K562 treated with DMSO at 1 percent for 4 hours (cell line): ENCODE data around the gene ADCY4. TPM values are rescaled to one million over a fixed set of nuclear protein-coding genes. Genes with fewer than 3 reads are reported as not detected.

Source experiments
- total RNA-seq: library from RNA; unstranded; fragments of 300-600 nt; gene quantifications from 2 replicates; pipeline ENCODE4 v1.2.3, GENCODE V29; 2022; ENCODE audit not compliant: insufficient read depth

The ADCY4 gene
- 0.59 TPM in 1 of 2 replicates, not detected in the other for total RNA-seq

GRCh38 chr14:24334431-24335291 is at the start of gene ADCY4:
TSS of gene ADCY4 (minus strand) at chr14:24335071. CDS start at chr14:24334652, 419 bp downstream.

GRCh38 chr14:24367514-24368211 is 32.8 kb upstream of the ADCY4 start, which contains the start of gene NFATC4:
TSS of gene NFATC4 (plus strand) at chr14:24368184. CDS start at chr14:24368341, 157 bp downstream.

GRCh38 chr14:24339284-24340151 is 4.6 kb upstream of the ADCY4 start, which contains the start of gene RIPK3:
TSS of gene RIPK3 (minus strand) at chr14:24339991. CDS start at chr14:24339826, 165 bp downstream.

GRCh38 chr14:24310646-24311604 is 23.9 kb downstream of the ADCY4 start, which contains the start of gene LTB4R:
TSS of gene LTB4R (plus strand) at chr14:24311502. CDS start at chr14:24315652, 4,150 bp downstream.

GRCh38 chr14:24309538-24310264 is 25.2 kb downstream of the ADCY4 start, which contains the start of gene LTB4R2:
TSS of gene LTB4R2 (plus strand) at chr14:24310140. CDS start at chr14:24310665, 525 bp downstream.

GRCh38 chr14:24307575-24308341 is 27.1 kb downstream of the ADCY4 start, which contains the start of gene CIDEB:
TSS of gene CIDEB (minus strand) at chr14:24307977. CDS start at chr14:24307858, 119 bp downstream.

GRCh38 chr14:24299255-24300191 is 35.3 kb downstream of the ADCY4 start, which contains the start of the genes DHRS1 and NOP9:
TSS of gene DHRS1 (minus strand) at chr14:24299780. CDS start at chr14:24299106, 674 bp downstream.
TSS of gene NOP9 (plus strand) at chr14:24299850. CDS start at chr14:24299955, 105 bp downstream.

GRCh38 chr14:24271134-24271833 is 63.6 kb downstream of the ADCY4 start, which contains the start of gene RABGGTA:
TSS of gene RABGGTA (minus strand) at chr14:24271597. CDS start at chr14:24271115, 482 bp downstream.

Other genes starting within 250 kb of the ADCY4 start
- gene PCK2, start 240.8 kb downstream of the ADCY4 start, total RNA-seq: 99.4 and 112 TPM in 2 replicates
- 31.4 and 39.2 TPM in 2 replicates for gene DCAF11, start 220.3 kb downstream of the ADCY4 start, total RNA-seq
- gene NRL, start 220.1 kb downstream of the ADCY4 start, total RNA-seq: 3.2 and 4.1 TPM in 2 replicates
- gene FITM1, start 204.4 kb downstream of the ADCY4 start, total RNA-seq: not detected in 2 replicates
- 171 and 172 TPM in 2 replicates for gene PSME1, start 198.9 kb downstream of the ADCY4 start, total RNA-seq
- gene EMC9, start 193.5 kb downstream of the ADCY4 start, total RNA-seq: 29.6 and 36.4 TPM in 2 replicates
- 160 and 167 TPM in 2 replicates for gene PSME2, start 188.5 kb downstream of the ADCY4 start, total RNA-seq
- 17.0 and 21.3 TPM in 2 replicates for gene RNF31, start 187.6 kb downstream of the ADCY4 start, total RNA-seq
- 9.3 and 20.9 TPM in 2 replicates for gene IRF9, start 173.8 kb downstream of the ADCY4 start, total RNA-seq
- gene REC8, start 163.0 kb downstream of the ADCY4 start, total RNA-seq: 5.1 and 7.1 TPM in 2 replicates
- gene IPO4, start 146.3 kb downstream of the ADCY4 start, total RNA-seq: 23.4 and 27.8 TPM in 2 replicates
- 16.4 and 22.0 TPM in 2 replicates for gene TM9SF1, start 139.6 kb downstream of the ADCY4 start, total RNA-seq
- 1.1 and 2.2 TPM in 2 replicates for gene TSSK4, start 129.4 kb downstream of the ADCY4 start, total RNA-seq
- 57.8 and 78.5 TPM in 2 replicates for gene CHMP4A, start 121.6 kb downstream of the ADCY4 start, total RNA-seq
- 7.5 and 10.8 TPM in 2 replicates for gene MDP1, start 119.0 kb downstream of the ADCY4 start, total RNA-seq
- gene NEDD8, start 102.7 kb downstream of the ADCY4 start, total RNA-seq: 140 and 150 TPM in 2 replicates
- gene GMPR2, start 102.1 kb downstream of the ADCY4 start, total RNA-seq: 55.3 and 68.0 TPM in 2 replicates
- 15.0 and 16.1 TPM in 2 replicates for gene TINF2, start 92.4 kb downstream of the ADCY4 start, total RNA-seq
- 0.88 and 1.5 TPM in 2 replicates for gene TGM1, start 71.9 kb downstream of the ADCY4 start, total RNA-seq
- gene RABGGTA, start 63.5 kb downstream of the ADCY4 start, total RNA-seq: 15.3 and 18.0 TPM in 2 replicates
- gene DHRS1, start 35.3 kb downstream of the ADCY4 start, total RNA-seq: 22.2 and 26.0 TPM in 2 replicates
- 4.7 and 6.1 TPM in 2 replicates for gene NOP9, start 35.2 kb downstream of the ADCY4 start, total RNA-seq
- gene CIDEB, start 27.1 kb downstream of the ADCY4 start, total RNA-seq: not detected in 2 replicates
- gene LTB4R2, start 24.9 kb downstream of the ADCY4 start, total RNA-seq: 2.2 and 6.4 TPM in 2 replicates
- 4.0 and 5.3 TPM in 2 replicates for gene LTB4R, start 23.6 kb downstream of the ADCY4 start, total RNA-seq
- not detected in 2 replicates for gene RIPK3, start 4.9 kb upstream of the ADCY4 start, total RNA-seq
- 2.9 and 5.1 TPM in 2 replicates for gene NFATC4, start 33.1 kb upstream of the ADCY4 start, total RNA-seq
- gene NYNRIN, start 63.9 kb upstream of the ADCY4 start, total RNA-seq: 0.94 and 1.3 TPM in 2 replicates
- 0.71 TPM in 1 of 2 replicates, not detected in the other for gene CBLN3, start 94.6 kb upstream of the ADCY4 start, total RNA-seq
- gene KHNYN, start 94.9 kb upstream of the ADCY4 start, total RNA-seq: 24.9 and 30.8 TPM in 2 replicates
- gene SDR39U1, start 107.7 kb upstream of the ADCY4 start, total RNA-seq: 51.9 and 69.4 TPM in 2 replicates
- gene CMA1, start 173.2 kb upstream of the ADCY4 start, total RNA-seq: not detected in 2 replicates
- not detected in 2 replicates for gene CTSG, start 241.2 kb upstream of the ADCY4 start, total RNA-seq